ENCODE measurements around the gene NFIC.

GRCh38 chr19:3465552-3465951 is 99.2 kb downstream of the NFIC start:
- TF ChIP-seq CTCF (IDR thresholded peaks at IDR 0.05 in 2 of 3, conservative IDR thresholded peaks at IDR 0.05 in 1 of 3; ENCODE audit: control insufficient read depth in 2 of 3, extremely low read depth in 1 of 3, insufficient read depth in 1 of 3, low read depth in 3 of 3, low read length in 3 of 3) (no peak), RAD21 (IDR thresholded peaks at IDR 0.05; ENCODE audit: insufficient read depth, low read depth, low read length) (no peak), EZH2 (IDR thresholded peaks at IDR 0.05; ENCODE audit: borderline replicate concordance, control insufficient read depth, low read depth, low read length) (no peak), RCOR1 (conservative IDR thresholded peaks at IDR 0.05; ENCODE audit: low read depth, low read length) (no peak), GABPA (IDR thresholded peaks at IDR 0.05; ENCODE audit: low read depth) (no peak), EP300 (IDR thresholded peaks at IDR 0.05; ENCODE audit: borderline replicate concordance in 1 of 2, control insufficient read depth in 1 of 2, low read depth in 2 of 2, low read length in 2 of 2) (no peak), POLR2A (IDR thresholded peaks at IDR 0.05; ENCODE audit: low read depth, low read length) (no peak), POU2F2 (IDR thresholded peaks at IDR 0.05; ENCODE audit: borderline replicate concordance, low read depth, low read length) (no peak), ZNF687 (IDR thresholded peaks at IDR 0.05) (no peak), FOS (IDR thresholded peaks at IDR 0.05; ENCODE audit: borderline replicate concordance, extremely low read depth, insufficient read length) (no peak)
